HEK293 (cell line): ENCODE measurements around the gene TMEM145.

Source experiments
- CTCF ChIA-PET: fragments of 350-600 bp; formaldehyde crosslinking; extraction: SDS; loops from one replicate; lab custom pipeline; 2021; ENCODE audit warnings: antibody characterized with exemption; lab: Yijun Ruan, JAX
- POLR2A ChIA-PET: fragments of 300-600 bp; formaldehyde crosslinking; extraction: SDS; loops from one replicate; lab custom pipeline; 2020; ENCODE audit warnings: antibody characterized with exemption, inconsistent platforms; lab: Yijun Ruan, JAX
- H3K27ac ChIP-seq: fragments of 200-500 bp; sonication (Bioruptor generic); 2 replicates; pipeline ENCODE4 v1.5.1; 2014; ENCODE audit warnings: low read depth, low read length, control low read depth, inconsistent platforms; ENCODE audit errors: extremely low read depth
- H3K36me3 ChIP-seq, 2 experiments: fragments of 200-500 bp in 1 of 2; sonication (Bioruptor generic) in 1 of 2; 1 replicate in 1 of 2; 2 replicates in 1 of 2; pipeline ENCODE4 v1.5.1; 2014 to 2017; ENCODE audit warnings: inconsistent platforms in 2 of 2, low read length in 2 of 2; ENCODE audit not compliant: control insufficient read depth in 2 of 2, insufficient read depth in 1 of 2
- H3K4me1 ChIP-seq: fragments of 200-500 bp; sonication (Bioruptor generic); 2 replicates; pipeline ENCODE4 v1.5.1; 2014; ENCODE audit warnings: mild to moderate bottlenecking, low read length, inconsistent platforms; ENCODE audit not compliant: control insufficient read depth, insufficient read depth
- H3K4me3 ChIP-seq: 2 replicates; pipeline ENCODE4 v1.5.1; 2011; ENCODE audit warnings: low read depth, mild to moderate bottlenecking, control low read depth, low read length, moderate library complexity
- H3K9me3 ChIP-seq: fragments of 200-500 bp; sonication (Bioruptor generic); 2 replicates; pipeline ENCODE4 v1.5.1; 2014; ENCODE audit warnings: low read depth, low read length, inconsistent platforms; ENCODE audit not compliant: control insufficient read depth, insufficient read depth
- KLF7 ChIP-seq: fragments of 450-650 bp; formaldehyde crosslinking; IDR thresholded peaks from 2 replicates; pipeline ENCODE4 v1.5.1; 2016; ENCODE audit warnings: missing biosample characterization, missing genetic modification characterization, borderline replicate concordance
- MYNN ChIP-seq: fragments of 450-650 bp; formaldehyde crosslinking; IDR thresholded peaks from 2 replicates; pipeline ENCODE4 v1.5.1; 2016; ENCODE audit warnings: missing biosample characterization, missing genetic modification characterization, borderline replicate concordance
- SCRT2 ChIP-seq: fragments of 450-650 bp; formaldehyde crosslinking; IDR thresholded peaks from 2 replicates; pipeline ENCODE4 v1.5.1; 2016; ENCODE audit warnings: missing biosample characterization, missing genetic modification characterization
- SP2 ChIP-seq: fragments of 450-650 bp; formaldehyde crosslinking; IDR thresholded peaks from 2 replicates; pipeline ENCODE4 v1.5.1; 2016; ENCODE audit warnings: missing biosample characterization, missing genetic modification characterization
- TSHZ1 ChIP-seq: fragments of 450-650 bp; formaldehyde crosslinking; IDR thresholded peaks from 2 replicates; pipeline ENCODE4 v1.5.1; 2016; ENCODE audit warnings: missing biosample characterization, missing genetic modification characterization, borderline replicate concordance
- ZNF146 ChIP-seq: fragments of 450-650 bp; formaldehyde crosslinking; IDR thresholded peaks from 2 replicates; pipeline ENCODE4 v1.5.1; 2016; ENCODE audit warnings: missing biosample characterization, missing genetic modification characterization
- ZNF335 ChIP-seq: fragments of 450-650 bp; formaldehyde crosslinking; conservative IDR thresholded peaks from 2 replicates; pipeline ENCODE4 v1.5.1; 2016; ENCODE audit warnings: missing biosample characterization, missing genetic modification characterization
- ZNF341 ChIP-seq: fragments of 450-650 bp; formaldehyde crosslinking; IDR thresholded peaks from 2 replicates; pipeline ENCODE4; 2016; ENCODE audit warnings: low read depth, missing biosample characterization, missing genetic modification characterization
- ZNF366 ChIP-seq: fragments of 450-650 bp; formaldehyde crosslinking; conservative IDR thresholded peaks from 2 replicates; pipeline ENCODE4 v1.5.1; 2016; ENCODE audit warnings: missing biosample characterization, missing genetic modification characterization
- ZNF558 ChIP-seq: fragments of 450-650 bp; formaldehyde crosslinking; IDR thresholded peaks from 2 replicates; pipeline ENCODE4 v1.5.1; 2016; ENCODE audit warnings: missing biosample characterization, missing genetic modification characterization
- ZNF701 ChIP-seq: fragments of 450-650 bp; formaldehyde crosslinking; IDR thresholded peaks from 2 replicates; pipeline ENCODE4 v1.5.1; 2016; ENCODE audit warnings: missing biosample characterization, missing genetic modification characterization
- ZNF837 ChIP-seq: fragments of 450-650 bp; formaldehyde crosslinking; IDR thresholded peaks from 2 replicates; pipeline ENCODE4 v1.5.1; 2016; ENCODE audit warnings: missing biosample characterization, missing genetic modification characterization
- TF ChIP-seq, protein P1 (sequence below): fragments of 450-650 bp; formaldehyde crosslinking; IDR thresholded peaks from 2 replicates; pipeline ENCODE4 v1.5.1; 2016; ENCODE audit warnings: missing biosample characterization, missing genetic modification characterization, low read depth
- TF ChIP-seq, protein P2 (sequence below): fragments of 450-650 bp; formaldehyde crosslinking; IDR thresholded peaks from 2 replicates; pipeline ENCODE4 v1.5.1; 2016; ENCODE audit warnings: missing biosample characterization, missing genetic modification characterization

The TMEM145 gene

GRCh38 chr19:42285541-42285941, 27.6 kb upstream of the TMEM145 start:
- Histone ChIP-seq H3K36me3 (peaks cover 0 to 39% of the 10 kb centered on the region in 2 experiments; a peak in 2 of 3 replicates), H3K4me3 (no peak overlapping the region), H3K4me1 (peaks cover 43% of the 10 kb centered on the region), H3K9me3 (no peaks in the 10 kb centered on the region), H3K27ac (peak overlapping the region; percentile 82; the same call in 1 of the 2 replicates)
- CTCF ChIA-PET, result interaction anchor here (0.6 to 0.8 kb wide), 2 partner anchors 11 to 58 kb away, joined by 4 read pairs; no protein-coding TSS in a partner anchor
- TF ChIP-seq ZNF366 (tag by site-specific recombination), result 0 out of 2 replicates have a peak, but pooled peaks have one; percentile 25
- TF ChIP-seq SP2 (tag by site-specific recombination), result peak; percentile 47
- no peak for TF ChIP-seq MYNN
- TF ChIP-seq TSHZ1 (tag by site-specific recombination), result no peak
- 0 out of 2 replicates have a peak, but pooled peaks have one; percentile 1 for TF ChIP-seq KLF7 (tag by site-specific recombination)
- TF ChIP-seq ZNF701 (tag by site-specific recombination), result no peak
- TF ChIP-seq ZNF341 (tag by site-specific recombination), result peak; percentile 12; the same call in 1 of the 2 replicates
- POLR2A ChIA-PET, result interaction anchor here (12.3 kb wide), 1 partner anchor 38 kb away, joined by 242 read pairs; the partner anchor contains the start of gene GSK3A

- peaks cover 43% of the 10 kb centered on the region for H3K4me1 ChIP-seq
- peaks cover 0 to 44% of the 10 kb centered on the region in 2 experiments; a peak in 2 of 3 replicates for H3K36me3 ChIP-seq
- H3K4me3 ChIP-seq, result no peak overlapping the region
- H3K27ac ChIP-seq, result peak overlapping the region; percentile 82
- H3K9me3 ChIP-seq, result no peaks in the 10 kb centered on the region
- no peak for TF ChIP-seq ZNF558
- TF ChIP-seq, protein P1, sequence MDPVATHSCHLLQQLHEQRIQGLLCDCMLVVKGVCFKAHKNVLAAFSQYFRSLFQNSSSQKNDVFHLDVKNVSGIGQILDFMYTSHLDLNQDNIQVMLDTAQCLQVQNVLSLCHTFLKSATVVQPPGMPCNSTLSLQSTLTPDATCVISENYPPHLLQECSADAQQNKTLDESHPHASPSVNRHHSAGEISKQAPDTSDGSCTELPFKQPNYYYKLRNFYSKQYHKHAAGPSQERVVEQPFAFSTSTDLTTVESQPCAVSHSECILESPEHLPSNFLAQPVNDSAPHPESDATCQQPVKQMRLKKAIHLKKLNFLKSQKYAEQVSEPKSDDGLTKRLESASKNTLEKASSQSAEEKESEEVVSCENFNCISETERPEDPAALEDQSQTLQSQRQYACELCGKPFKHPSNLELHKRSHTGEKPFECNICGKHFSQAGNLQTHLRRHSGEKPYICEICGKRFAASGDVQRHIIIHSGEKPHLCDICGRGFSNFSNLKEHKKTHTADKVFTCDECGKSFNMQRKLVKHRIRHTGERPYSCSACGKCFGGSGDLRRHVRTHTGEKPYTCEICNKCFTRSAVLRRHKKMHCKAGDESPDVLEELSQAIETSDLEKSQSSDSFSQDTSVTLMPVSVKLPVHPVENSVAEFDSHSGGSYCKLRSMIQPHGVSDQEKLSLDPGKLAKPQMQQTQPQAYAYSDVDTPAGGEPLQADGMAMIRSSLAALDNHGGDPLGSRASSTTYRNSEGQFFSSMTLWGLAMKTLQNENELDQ (tag by site-specific recombination), result no peak
- TF ChIP-seq SCRT2, result 0 out of 2 replicates have a peak, but pooled peaks have one; percentile 18
- TF ChIP-seq, protein P2, sequence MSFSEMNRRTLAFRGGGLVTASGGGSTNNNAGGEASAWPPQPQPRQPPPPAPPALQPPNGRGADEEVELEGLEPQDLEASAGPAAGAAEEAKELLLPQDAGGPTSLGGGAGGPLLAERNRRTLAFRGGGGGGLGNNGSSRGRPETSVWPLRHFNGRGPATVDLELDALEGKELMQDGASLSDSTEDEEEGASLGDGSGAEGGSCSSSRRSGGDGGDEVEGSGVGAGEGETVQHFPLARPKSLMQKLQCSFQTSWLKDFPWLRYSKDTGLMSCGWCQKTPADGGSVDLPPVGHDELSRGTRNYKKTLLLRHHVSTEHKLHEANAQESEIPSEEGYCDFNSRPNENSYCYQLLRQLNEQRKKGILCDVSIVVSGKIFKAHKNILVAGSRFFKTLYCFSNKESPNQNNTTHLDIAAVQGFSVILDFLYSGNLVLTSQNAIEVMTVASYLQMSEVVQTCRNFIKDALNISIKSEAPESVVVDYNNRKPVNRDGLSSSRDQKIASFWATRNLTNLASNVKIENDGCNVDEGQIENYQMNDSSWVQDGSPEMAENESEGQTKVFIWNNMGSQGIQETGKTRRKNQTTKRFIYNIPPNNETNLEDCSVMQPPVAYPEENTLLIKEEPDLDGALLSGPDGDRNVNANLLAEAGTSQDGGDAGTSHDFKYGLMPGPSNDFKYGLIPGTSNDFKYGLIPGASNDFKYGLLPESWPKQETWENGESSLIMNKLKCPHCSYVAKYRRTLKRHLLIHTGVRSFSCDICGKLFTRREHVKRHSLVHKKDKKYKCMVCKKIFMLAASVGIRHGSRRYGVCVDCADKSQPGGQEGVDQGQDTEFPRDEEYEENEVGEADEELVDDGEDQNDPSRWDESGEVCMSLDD (tag by site-specific recombination), result 0 out of 2 replicates have a peak, but pooled peaks have one; percentile 17
- TF ChIP-seq ZNF146 (tag by site-specific recombination), result no peak
- TF ChIP-seq ZNF335 (tag by site-specific recombination), result no peak
- no peak for TF ChIP-seq ZNF837 (tag by site-specific recombination)
- ChIA-PET CTCF (interaction anchor here (0.6 kb wide), 2 partner anchors 30 to 57 kb away, joined by 3 to 4 read pairs; no protein-coding TSS in a partner anchor), POLR2A (interaction anchor here (12.3 kb wide), 1 partner anchor 39 kb away, joined by 242 read pairs; the partner anchor contains the start of gene GSK3A)
Observed at GRCh38 chr19:42285988-42286348, 27.1 kb upstream of the TMEM145 start.
